GF-D8 (cell line): Measurements from ENCODE around the gene GLIS1.

ENCODE experiments used
- DNase-seq: peaks from one replicate; lab custom pipeline; 2025; lab: John Stamatoyannopoulos, UW

The GLIS1 gene

DNA sequence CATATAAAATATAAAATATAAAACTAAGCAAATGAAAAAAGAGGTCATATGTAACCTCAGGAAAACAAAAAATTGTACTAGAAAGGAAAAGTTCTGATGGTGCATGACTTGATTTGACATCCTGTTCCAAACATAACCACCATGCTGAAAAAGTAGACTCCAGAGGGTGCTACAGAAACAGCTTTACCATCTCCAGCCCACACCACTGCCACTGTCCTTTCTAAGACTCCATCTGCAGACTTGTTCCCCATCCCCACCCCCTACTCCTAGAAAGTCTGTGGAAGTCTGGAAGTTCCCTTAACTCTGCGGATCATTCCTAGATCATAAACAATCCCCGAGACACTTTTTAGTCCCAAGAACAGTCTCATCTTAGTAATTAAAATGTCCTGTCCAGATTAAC lies 20.5 kb downstream of the GLIS1 start:
- DNase-seq, result no peak

DNA sequence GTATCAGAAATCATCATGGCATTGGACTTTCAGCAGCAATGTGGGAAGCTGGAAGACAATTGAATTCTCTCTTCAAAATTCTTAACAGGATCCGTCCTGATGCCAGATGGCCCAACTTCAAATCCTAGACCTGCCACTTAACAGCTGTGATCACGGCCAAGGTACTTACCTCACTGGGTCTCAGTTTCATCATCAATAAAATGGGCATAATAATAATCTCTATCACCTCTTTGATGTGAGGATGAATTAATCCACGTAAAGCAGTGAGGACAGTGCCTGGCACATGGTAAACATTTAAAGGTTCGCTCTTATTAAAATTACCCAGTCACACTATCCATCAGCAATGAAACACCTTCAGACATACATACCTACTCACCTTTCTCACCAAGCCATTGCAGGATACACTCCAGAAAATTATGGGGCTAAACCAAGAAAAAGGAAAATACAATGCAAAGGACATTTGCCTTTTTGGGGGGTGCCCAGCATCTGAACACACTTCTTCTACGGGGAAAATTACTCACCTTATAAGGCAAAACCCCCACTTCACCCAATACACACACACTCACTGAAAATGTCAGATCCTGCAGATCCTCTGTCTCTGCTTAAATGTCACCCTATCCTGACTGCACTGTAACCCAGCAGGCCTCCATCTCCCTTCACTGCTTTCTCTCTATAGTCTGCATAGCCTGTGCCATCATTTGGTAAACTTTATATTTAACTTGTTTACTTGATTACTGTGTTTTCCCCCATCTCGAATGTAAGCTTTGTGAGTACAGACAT lies 21.7 kb downstream of the GLIS1 start:
- no peak for DNase-seq

DNA sequence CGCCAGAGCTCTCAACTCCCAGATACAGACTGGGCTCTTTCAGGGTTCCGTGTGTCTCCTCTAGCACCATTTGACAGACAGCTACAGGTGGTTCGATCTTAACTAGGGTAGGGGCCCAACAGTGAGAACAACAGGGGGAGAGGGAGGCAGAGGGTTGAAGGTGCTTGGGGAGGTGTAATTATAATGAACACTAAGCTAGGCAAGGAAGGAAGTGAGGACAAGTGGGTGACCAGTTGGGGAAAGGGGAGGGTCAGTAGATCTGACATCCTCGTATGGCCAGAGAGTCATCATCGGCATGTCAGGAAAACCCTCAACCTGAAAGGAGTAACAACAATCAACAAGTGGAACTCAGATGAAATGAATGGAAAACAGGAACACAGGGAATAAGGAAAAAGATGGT lies 22.8 kb downstream of the GLIS1 start:
- no peak for DNase-seq

DNA sequence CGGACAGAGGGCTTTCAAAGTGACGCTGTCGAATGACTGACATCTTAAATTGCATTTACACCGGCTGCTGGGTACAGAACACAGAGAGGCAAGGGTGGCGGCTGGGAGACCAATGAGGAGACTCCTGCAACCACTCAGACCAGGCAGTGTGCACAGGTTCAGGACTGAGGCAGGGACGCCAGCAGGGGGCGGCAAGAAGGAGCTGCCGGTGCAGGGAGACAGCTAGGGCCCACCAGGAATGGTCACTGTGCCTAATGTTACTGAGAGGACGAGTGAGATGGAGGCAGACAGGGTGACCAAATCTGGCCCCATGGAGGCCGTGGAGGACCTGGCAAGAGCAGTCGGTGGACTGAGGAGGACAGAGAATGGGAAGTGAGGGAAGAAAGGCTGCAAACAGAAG lies 23.5 kb downstream of the GLIS1 start:
- DNase-seq, result no peak

DNA sequence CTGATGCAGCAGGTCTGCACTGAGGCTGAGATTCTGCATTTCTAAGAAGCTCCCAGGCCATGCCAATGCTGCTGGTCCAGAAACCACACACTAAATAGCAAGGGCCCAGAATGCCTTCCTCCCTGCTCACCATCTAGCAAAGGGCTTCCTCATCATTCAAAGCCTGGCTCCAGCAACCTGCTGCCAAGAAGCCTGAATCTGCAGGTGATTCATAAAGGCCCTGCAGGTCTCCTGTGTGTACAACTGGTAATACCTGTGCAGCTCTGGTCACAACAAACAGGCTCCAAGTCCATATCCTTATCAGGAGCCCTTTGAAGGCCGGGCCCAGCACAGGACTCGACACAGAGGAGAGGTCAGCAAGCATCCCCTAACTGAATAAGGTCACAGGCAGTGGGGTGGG lies 26.7 kb downstream of the GLIS1 start:
- DNase-seq, result no peak

DNA sequence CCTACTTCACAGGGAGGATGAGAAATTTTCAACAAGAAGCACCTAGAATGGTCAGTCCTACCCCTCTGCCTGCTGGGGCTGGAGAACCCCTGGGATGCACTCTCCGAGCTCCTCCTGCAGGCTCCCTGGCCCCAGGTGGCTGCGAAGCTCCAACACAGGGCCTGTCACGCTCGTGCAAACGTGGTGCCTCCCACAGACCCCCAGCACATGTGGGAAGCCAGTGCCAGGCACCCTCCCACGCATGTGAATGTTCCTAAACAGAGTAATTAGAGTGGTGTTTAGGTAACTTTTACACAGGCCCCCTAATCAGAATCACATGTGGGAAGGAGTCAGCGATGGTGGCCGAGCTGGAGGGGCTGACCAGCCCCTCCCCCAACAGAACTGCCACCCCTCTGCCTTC lies 28.4 kb downstream of the GLIS1 start:
- no peak for DNase-seq

DNA sequence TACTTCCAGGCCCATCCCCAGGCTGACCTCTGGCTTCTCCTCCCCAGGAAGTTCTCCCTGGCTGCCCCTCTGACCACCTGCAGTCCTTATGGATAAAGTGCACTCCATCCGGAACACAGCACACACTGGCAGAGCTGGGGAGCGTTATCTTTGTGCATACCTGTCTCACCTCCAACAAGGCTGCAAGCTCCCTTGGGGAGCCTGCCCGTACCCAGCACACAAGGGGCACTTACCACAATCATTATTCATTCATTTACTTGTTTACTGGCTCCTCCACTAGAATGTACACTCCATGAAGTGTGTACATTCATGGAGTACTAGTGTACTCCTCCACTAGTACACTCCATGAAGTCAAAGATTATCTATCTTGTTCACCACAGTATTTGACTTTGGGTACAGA lies 30.3 kb downstream of the GLIS1 start:
- DNase-seq, result no peak

DNA sequence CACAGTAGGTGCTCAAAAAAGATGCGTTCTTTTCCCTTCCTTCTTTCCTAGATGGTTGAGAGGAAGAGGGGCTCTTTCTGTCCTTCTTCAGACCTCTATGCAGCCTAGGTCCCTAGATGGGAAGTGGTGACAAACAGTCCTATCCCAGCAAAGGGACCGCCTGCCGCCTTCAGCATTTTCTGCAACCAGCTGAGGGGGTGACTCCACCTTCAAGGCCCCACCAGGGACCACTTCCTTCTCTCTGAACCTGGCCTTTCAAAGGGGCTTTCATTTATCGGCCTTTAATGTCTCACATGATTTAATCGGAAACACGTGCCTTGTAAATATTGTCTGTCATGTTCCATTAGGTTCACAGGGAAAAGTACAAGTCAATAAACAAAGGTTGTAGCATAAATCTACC lies 32.6 kb downstream of the GLIS1 start:
- DNase-seq, result no peak

DNA sequence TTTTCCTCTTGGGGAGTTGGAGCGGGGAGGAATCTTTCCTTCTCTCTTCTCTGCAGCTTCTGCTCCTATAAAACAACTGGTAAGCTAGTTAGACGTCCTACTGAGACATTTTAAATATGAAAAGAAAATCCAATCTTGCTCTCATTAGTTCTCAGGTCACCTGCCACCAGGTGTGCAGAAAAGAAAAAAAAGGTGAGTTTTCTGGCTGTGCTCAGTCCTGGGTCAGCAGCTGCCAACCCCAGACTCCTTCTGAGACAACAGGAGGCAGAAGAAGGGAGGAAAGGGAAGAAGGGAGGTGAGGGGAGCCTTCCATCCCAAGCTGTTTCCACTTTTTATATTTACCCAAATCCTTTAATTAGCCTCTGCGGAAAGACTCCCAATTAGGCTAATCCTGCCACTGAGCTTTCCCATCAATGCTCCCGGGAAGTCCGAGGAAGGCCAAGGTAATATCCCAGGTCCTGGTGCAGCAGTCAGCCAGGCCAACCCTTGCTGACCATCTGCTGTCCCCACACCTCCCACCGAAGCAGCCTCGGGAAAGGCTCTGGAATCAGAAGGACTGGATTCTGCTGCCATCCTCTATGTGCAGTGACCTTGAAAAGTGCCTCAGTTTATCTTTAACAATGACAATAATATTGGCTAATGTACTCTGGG lies 33.4 kb downstream of the GLIS1 start:
- DNase-seq, result no peak

DNA sequence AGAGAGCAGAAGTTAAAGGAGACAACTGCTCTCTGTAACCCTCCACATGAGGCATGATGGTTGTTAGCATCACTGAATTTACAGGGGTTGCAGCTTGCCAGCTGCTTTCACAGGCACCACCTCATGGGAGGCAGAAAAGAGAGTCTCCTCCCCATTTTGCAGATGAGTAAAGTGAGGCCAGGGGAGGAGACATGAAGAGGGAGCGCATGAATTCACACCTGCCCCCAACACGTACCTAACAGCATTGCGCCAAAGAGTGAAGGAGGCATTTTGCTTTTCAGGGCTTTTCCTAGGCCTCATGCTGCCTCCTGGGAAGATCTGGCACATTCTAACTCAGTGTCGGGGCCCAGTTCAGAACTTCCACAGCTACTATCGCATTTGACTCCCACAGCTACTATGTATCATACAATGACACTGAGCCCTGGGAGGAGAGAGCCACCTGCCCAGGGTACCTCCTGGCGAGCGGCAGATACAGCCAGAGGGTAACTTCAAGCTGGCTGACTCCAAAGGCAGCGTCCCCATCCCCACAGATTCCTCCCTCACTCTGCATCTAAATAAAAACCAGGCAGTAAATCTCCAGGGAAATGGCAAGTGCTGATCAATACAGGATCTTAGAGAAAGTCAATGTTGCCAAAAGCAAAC lies 34.0 kb downstream of the GLIS1 start:
- no peak for DNase-seq

DNA sequence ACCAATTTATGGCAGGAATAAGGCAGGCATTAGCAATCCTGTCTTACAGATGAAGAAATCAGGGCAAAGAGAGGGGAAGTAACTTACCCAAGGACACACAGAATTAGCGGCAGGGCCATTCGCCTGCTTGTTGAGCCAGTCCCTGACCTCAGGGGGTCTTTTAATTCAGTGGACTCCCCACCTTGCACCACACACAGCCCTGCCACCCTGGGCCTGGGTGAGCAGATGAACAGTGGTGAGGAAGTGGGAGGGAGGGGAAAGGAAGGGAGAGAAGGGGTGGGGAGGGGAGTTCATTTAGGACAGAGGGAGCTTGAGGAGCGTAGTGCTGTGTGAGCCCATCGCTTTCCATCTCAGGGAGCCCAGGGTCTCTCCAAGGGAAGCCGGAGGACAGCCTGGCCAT lies 34.7 kb downstream of the GLIS1 start:
- no peak for DNase-seq

DNA sequence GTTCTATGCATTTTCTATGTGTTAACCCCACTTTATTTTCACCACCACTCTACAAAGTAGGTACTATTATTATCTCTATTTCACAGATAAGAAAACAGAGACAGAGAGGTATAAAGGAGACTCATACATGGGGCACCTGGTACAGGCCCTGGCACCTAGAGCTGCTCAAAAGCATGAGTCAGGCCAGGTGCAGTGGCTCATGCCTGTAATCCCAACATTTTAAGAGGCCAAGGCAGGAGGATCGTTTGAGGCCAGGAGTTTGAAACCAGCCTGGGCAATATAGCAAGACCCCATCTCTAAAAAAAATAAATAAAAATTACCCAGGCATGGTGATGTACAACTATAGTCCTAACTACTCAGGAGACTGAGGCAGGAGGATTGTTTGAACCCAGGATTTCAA lies 35.8 kb downstream of the GLIS1 start:
- no peak for DNase-seq

DNA sequence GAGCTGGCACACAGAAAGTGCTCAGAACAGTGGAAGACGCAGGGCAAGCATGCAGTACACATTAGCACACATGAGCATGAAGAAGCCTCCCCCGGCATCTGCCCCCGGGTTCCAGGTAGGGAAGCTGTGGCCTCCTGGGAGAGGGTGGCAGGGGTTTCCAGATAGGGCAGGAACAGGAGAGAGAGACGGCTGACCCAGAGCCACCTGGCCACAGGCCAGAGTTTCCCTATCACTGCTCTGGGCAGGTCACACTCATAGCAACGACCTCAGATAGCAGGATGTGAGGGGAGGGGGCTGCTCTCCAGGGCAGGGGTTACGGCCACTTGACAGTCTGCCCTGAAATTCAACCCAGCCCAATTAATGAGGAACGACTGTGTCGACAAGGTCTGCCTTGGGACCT lies 36.6 kb downstream of the GLIS1 start:
- DNase-seq, result no peak

DNA sequence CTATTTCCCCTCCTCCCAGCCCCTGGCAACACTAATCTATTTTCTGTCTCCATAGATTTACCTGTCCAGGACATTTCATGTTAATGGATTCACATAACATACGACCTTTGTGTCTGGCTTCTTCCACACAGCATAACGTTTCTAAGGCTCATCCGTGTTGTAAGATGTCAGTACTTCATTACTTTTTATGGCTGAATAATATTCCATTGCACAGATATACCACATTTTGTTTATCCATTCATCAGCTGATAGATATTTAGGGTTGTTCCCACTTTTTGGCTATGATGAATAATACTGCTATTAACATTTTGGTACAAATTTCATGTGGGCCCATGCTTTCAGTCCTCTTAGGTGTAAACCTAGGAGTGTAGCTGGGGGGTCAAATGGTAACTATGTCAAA lies 38.2 kb downstream of the GLIS1 start:
- no peak for DNase-seq

DNA sequence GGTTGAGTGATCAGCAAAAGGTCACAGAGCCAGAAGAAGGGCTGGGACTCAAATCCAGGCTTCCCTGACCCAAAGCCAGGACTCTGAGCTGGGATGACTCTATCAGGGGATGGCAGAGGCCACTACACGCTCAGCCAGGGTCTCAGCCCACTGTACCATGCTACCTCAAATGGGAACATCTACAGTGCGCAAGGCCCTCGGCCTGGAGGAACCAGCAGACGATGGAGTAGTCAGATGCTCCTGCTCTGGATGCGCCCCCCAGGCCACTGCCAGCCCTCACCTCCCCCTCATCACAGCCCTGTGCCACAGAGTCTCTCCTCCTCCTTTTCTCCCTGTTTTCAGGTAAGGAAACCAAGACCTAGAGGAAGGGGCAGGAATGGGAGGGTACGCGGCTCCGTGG lies 39.0 kb downstream of the GLIS1 start:
- DNase-seq, result no peak

DNA sequence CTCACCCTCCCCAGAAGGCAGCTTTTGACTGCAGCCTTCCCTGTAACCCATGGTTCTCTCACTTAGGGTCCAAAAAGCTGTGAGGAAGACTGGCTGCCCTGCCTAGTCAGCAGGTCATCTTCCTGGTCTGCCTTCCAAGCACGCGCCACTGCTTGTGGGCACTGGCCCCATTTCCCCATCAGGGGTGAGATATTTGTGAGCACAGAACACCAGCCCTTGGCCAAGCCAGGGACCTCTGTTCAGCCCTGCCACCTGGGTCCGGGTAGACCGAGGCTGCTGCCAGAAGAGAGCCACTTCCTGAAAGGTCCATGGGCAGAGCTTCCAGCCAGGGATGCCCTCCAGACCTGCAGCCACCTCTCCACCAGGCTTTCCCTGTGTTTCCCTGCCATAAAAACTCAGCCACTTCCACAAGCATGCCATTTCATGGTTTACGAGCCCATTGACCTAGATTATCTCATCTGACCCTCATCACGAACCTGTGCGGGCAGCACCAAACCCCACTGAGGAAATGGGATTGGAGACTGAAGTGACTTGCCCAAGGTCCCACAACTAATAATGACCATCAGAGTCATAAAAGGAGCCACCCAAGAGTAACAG lies 40.5 kb downstream of the GLIS1 start:
- no peak for DNase-seq

DNA sequence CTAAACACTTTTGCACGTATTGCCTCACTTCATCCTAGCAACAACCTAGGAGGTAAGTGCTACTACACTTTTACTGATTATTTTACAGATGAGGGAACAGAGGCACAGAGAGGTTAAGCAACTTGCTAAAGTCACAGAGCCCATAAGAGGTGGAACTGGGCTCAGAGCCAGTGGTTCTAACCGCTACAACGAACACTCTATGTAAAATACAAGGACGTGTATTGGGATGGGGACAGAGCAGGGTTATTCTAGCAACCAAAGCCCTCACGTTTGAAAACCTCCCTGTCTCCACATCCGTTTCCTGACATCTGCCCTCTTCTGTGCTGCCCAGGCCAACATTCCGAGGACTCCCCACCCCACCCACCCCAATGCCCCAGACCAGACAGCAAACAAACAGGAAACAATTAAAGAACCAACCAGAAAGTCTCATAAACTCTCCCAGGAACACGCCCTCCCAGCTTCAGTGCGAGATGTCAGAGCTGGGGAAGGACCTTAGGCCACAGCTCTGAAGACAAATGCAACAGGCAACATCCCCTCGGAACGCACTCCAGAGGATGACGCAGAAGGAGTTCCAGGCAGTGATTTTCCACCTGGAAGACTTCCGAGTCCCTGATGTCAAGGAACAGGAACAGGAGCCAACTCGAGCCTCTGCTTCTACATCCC lies 41.1 kb downstream of the GLIS1 start:
- DNase-seq, result no peak

DNA sequence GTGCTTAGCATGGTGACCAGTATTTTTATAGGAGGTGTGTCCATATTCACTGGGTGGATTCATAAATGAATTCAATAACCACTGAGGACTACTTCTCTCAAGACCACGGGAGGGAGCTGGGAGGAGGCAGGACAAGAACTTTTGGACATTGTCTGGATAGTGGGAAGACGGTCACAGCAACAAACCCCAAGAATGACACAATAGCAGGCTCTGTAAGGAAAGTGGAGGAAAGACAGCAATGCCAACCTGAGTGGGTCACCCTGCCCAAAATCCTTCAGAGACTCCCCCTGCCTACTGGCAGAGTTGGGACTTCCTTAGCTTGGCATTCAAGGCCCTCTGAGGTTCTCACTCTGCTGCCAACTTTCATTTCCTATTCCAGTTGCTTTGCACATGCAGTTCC lies 42.0 kb downstream of the GLIS1 start:
- no peak for DNase-seq

DNA sequence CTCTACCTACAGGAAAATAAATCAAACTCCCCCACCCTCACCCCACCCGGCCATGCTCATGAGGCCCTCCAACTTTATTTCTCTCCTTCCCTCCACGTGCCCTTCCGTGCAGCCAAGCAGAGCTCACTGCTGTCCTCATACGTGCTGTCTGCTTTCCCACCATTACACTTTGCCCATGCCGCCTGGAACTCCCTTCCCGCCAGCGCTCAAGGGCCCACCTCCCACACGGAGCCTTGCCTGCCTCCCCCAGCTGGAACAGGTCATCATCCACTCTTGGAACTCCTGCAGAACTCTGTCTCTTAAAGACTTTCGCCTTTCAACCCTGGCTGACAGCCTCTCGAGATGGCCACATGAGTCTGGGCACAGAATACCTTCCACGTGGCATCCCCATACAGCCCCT lies 42.4 kb downstream of the GLIS1 start:
- no peak for DNase-seq

DNA sequence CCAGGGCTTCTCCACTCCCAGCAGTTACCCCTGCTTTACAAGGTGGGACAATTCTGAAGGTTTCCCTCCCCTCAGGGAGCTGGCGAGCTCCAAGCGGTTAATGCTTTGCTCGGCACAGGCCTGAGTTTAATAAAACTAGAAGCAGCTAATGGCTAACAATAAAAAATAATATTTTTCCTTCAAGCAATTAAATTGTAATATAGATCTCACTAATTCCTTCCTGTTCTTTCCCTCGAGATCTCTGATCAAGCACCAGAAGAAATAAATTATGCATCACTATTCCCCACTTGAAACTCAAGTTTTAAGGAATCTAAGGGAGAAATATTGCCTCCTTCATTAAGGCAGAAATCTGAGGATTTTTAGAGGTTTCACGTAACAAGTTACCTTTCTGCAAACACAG lies 42.9 kb downstream of the GLIS1 start:
- no peak for DNase-seq

DNA sequence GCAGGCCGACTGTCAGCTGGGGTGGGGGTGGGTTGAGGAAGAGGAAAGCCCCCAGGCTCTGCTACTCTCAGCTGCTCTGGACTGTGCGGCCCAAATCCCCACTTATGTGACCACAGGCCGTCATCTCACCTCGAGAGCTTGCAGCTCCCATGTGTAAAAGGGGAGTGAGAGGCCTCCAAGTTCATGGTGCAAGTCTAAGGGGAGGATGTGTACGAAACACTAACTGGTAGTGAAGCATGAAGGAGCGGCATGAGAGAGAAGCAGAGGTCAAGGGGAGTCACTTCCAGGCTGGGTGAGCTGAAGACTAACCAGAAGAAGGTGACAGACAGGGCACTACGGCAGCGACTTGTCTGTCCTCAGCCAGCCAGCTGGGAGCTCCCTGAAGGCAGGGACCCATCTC lies 43.8 kb downstream of the GLIS1 start:
- DNase-seq, result no peak

DNA sequence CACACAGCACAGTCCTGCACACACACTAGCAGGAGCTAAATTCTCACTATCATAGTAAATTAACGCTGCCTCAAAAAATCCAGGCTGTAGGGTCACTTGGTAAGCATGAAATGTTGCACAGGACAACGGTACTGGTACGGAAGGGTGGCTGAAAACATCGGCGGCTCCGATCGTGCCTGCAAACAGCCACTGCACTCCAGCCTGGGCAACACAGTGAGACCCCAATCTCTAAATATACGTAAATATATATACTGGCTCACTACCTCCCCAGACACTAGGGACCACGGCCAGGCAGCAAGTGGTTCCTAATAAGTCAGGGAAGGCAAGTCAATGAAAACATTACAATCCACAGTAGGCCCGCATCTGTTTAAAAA lies 44.3 kb downstream of the GLIS1 start:
- DNase-seq, result no peak
